HepG2 (cell line): ENCODE data around the gene CALML6. TPM values are rescaled to one million over a fixed set of nuclear protein-coding genes. Genes with fewer than 3 reads are reported as not detected.
A peak's percentile ranks its signal among the peaks of the same experiment; 100 is the strongest.

Source experiments
- CBX1 ChIP-seq: IDR thresholded peaks from one replicate; pipeline ENCODE4 v1.6.1; 2016; ENCODE audit warnings: antibody characterized with exemption, low read depth
- FOSL2 ChIP-seq: sonication (generic); formaldehyde crosslinking; IDR thresholded peaks from 2 replicates; pipeline ENCODE4 v1.4.0; 2020; ENCODE audit warnings: missing genetic modification reagents
- KLF9 ChIP-seq: IDR thresholded peaks from 2 replicates; pipeline ENCODE4 v1.6.1; 2016; ENCODE audit warnings: low read depth
- RNF2 ChIP-seq: fragments of 450-650 bp; conservative IDR thresholded peaks from 2 replicates; pipeline ENCODE4 v1.6.1; 2016; ENCODE audit warnings: low read depth
- SP1 ChIP-seq, 2 experiments: fragments of 450-650 bp in 1 of 2; sonication (generic) in 1 of 2; formaldehyde crosslinking in 1 of 2; IDR thresholded peaks; 2 replicates each; pipeline versions ENCODE4 v1.4.0 to v1.6.1; 2016 to 2020; ENCODE audit warnings: missing genetic modification reagents in 1 of 2
- SSRP1 ChIP-seq: IDR thresholded peaks from 2 replicates; pipeline ENCODE4 v1.6.1; 2016; ENCODE audit warnings: control low read depth
- TEAD3 ChIP-seq: optimal IDR thresholded peaks from 2 replicates; pipeline ENCODE3; 2016; ENCODE audit warnings: borderline replicate concordance
- ZNF17 ChIP-seq: sonication (generic); formaldehyde crosslinking; IDR thresholded peaks from 2 replicates; pipeline ENCODE4 v1.5.0; 2020; ENCODE audit warnings: mild to moderate bottlenecking, missing genetic modification reagents
- ZNF496 ChIP-seq: sonication (generic); formaldehyde crosslinking; IDR thresholded peaks from 2 replicates; pipeline ENCODE4 v1.8.1; 2023; ENCODE audit warnings: mild to moderate bottlenecking, moderate library complexity, missing genetic modification reagents; ENCODE audit not compliant: insufficient replicate concordance
- ZNF563 ChIP-seq: sonication (generic); formaldehyde crosslinking; IDR thresholded peaks from 2 replicates; pipeline ENCODE4 v1.8.0; 2022; ENCODE audit warnings: mild to moderate bottlenecking, moderate library complexity, missing genetic modification reagents
- ZNF574 ChIP-seq: sonication (generic); formaldehyde crosslinking; IDR thresholded peaks from 2 replicates; pipeline ENCODE4 v1.4.0; 2020; ENCODE audit warnings: missing genetic modification reagents
- ZNF737 ChIP-seq: sonication (generic); formaldehyde crosslinking; IDR thresholded peaks from 2 replicates; pipeline ENCODE4 v1.5.0; 2020; ENCODE audit warnings: missing genetic modification reagents, mild to moderate bottlenecking, borderline replicate concordance
- polyA plus RNA-seq, 8 experiments: library from polyadenylated mRNA; depleted of rRNA in 3 of 8; stranded (reverse) in 7 of 8; unstranded in 1 of 8; fragments of >200 nt; fragmentation: Illumina TruSeq in 4 of 8; extraction: Trizol in 4 of 8; gene quantifications; 2 replicates each; pipeline versions ENCODE4 v1.2.1 to v1.2.3, GENCODE V29; 2011 to 2016; ENCODE audit warnings: low read depth in 4 of 8, missing spikeins in 1 of 8, mixed read lengths in 1 of 8; ENCODE audit not compliant: insufficient read depth in 1 of 8
- total RNA-seq, 5 experiments: library from RNA; depleted of rRNA; stranded (reverse); fragments of >200 nt; fragmentation: Illumina TruSeq; extraction: Trizol; gene quantifications; 2 replicates each; pipeline ENCODE4 v1.2.3, GENCODE V29; 2016; ENCODE audit warnings: low read depth in 1 of 5
- TF ChIP-seq, protein P1 (sequence below): sonication (generic); formaldehyde crosslinking; IDR thresholded peaks from 2 replicates; pipeline ENCODE4 v1.4.0; 2020; ENCODE audit warnings: mild to moderate bottlenecking, missing genetic modification reagents, borderline replicate concordance
- TF ChIP-seq, protein P2 (sequence below): sonication (generic); formaldehyde crosslinking; IDR thresholded peaks from 2 replicates; pipeline ENCODE4 v1.4.0; 2020; ENCODE audit warnings: missing genetic modification reagents
- TF ChIP-seq, protein P3 (sequence below): sonication (generic); formaldehyde crosslinking; IDR thresholded peaks from 2 replicates; pipeline ENCODE4 v1.5.0; 2020; ENCODE audit warnings: mild to moderate bottlenecking, missing genetic modification reagents

Gene CALML6
- total and polyA plus RNA-seq, 2 of the 13 experiments (the other 11 are each of a cell fraction or from before 2014, with no cell fraction given): 0.11 to 0.12 TPM

- TF ChIP-seq, protein P1, sequence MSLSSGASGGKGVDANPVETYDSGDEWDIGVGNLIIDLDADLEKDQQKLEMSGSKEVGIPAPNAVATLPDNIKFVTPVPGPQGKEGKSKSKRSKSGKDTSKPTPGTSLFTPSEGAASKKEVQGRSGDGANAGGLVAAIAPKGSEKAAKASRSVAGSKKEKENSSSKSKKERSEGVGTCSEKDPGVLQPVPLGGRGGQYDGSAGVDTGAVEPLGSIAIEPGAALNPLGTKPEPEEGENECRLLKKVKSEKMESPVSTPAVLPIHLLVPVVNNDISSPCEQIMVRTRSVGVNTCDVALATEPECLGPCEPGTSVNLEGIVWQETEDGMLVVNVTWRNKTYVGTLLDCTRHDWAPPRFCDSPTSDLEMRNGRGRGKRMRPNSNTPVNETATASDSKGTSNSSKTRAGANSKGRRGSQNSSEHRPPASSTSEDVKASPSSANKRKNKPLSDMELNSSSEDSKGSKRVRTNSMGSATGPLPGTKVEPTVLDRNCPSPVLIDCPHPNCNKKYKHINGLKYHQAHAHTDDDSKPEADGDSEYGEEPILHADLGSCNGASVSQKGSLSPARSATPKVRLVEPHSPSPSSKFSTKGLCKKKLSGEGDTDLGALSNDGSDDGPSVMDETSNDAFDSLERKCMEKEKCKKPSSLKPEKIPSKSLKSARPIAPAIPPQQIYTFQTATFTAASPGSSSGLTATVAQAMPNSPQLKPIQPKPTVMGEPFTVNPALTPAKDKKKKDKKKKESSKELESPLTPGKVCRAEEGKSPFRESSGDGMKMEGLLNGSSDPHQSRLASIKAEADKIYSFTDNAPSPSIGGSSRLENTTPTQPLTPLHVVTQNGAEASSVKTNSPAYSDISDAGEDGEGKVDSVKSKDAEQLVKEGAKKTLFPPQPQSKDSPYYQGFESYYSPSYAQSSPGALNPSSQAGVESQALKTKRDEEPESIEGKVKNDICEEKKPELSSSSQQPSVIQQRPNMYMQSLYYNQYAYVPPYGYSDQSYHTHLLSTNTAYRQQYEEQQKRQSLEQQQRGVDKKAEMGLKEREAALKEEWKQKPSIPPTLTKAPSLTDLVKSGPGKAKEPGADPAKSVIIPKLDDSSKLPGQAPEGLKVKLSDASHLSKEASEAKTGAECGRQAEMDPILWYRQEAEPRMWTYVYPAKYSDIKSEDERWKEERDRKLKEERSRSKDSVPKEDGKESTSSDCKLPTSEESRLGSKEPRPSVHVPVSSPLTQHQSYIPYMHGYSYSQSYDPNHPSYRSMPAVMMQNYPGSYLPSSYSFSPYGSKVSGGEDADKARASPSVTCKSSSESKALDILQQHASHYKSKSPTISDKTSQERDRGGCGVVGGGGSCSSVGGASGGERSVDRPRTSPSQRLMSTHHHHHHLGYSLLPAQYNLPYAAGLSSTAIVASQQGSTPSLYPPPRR (CRISPR knock-in tag): peak; percentile 76; the same call in 1 of the 2 replicates
- TF ChIP-seq ZNF563 (0 out of 2 replicates have a peak, but pooled peaks have one; percentile 22), TEAD3 (peak; percentile 91), KLF9 (CRISPR knock-in tag) (no peak), SP1 (IDR thresholded peaks at IDR 0.05) (no peak), SP1 (CRISPR knock-in tag; IDR thresholded peaks at IDR 0.05) (peak; percentile 50; the same call in 1 of the 2 replicates), FOSL2 (CRISPR knock-in tag) (peak; percentile 94), SSRP1 (CRISPR knock-in tag) (0 out of 2 replicates have a peak, but pooled peaks have one; percentile 65), ZNF737 (no peak), RNF2 (peak; percentile 79), ZNF496 (CRISPR knock-in tag) (no peak), ZNF574 (CRISPR knock-in tag) (peak; percentile 39; the same call in 1 of the 2 replicates), ZNF17 (CRISPR knock-in tag) (no peak), CBX1 (peak; percentile 48)
- TF ChIP-seq, protein P2, sequence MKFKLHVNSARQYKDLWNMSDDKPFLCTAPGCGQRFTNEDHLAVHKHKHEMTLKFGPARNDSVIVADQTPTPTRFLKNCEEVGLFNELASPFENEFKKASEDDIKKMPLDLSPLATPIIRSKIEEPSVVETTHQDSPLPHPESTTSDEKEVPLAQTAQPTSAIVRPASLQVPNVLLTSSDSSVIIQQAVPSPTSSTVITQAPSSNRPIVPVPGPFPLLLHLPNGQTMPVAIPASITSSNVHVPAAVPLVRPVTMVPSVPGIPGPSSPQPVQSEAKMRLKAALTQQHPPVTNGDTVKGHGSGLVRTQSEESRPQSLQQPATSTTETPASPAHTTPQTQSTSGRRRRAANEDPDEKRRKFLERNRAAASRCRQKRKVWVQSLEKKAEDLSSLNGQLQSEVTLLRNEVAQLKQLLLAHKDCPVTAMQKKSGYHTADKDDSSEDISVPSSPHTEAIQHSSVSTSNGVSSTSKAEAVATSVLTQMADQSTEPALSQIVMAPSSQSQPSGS (CRISPR knock-in tag): 0 out of 2 replicates have a peak, but pooled peaks have one; percentile 30
- TF ChIP-seq, protein P3, sequence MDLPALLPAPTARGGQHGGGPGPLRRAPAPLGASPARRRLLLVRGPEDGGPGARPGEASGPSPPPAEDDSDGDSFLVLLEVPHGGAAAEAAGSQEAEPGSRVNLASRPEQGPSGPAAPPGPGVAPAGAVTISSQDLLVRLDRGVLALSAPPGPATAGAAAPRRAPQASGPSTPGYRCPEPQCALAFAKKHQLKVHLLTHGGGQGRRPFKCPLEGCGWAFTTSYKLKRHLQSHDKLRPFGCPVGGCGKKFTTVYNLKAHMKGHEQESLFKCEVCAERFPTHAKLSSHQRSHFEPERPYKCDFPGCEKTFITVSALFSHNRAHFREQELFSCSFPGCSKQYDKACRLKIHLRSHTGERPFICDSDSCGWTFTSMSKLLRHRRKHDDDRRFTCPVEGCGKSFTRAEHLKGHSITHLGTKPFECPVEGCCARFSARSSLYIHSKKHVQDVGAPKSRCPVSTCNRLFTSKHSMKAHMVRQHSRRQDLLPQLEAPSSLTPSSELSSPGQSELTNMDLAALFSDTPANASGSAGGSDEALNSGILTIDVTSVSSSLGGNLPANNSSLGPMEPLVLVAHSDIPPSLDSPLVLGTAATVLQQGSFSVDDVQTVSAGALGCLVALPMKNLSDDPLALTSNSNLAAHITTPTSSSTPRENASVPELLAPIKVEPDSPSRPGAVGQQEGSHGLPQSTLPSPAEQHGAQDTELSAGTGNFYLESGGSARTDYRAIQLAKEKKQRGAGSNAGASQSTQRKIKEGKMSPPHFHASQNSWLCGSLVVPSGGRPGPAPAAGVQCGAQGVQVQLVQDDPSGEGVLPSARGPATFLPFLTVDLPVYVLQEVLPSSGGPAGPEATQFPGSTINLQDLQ: no peak
Measured at GRCh38 chr1:1959840-1960479, 44.9 kb downstream of the CALML6 start (continued).
